NCI-H2196 (cell line): Measurements from ENCODE around the gene UGT2B7.
"Not testable (repeated sequence)": the region's sequence is repeated elsewhere in the genome, so short reads cannot be mapped to it uniquely, and the experiment has no call there.

ENCODE experiments used
- DNase-seq: peaks from one replicate; lab custom pipeline; 2025; ENCODE audit not compliant: unreplicated experiment; lab: John Stamatoyannopoulos, UW

Gene UGT2B7

DNA sequence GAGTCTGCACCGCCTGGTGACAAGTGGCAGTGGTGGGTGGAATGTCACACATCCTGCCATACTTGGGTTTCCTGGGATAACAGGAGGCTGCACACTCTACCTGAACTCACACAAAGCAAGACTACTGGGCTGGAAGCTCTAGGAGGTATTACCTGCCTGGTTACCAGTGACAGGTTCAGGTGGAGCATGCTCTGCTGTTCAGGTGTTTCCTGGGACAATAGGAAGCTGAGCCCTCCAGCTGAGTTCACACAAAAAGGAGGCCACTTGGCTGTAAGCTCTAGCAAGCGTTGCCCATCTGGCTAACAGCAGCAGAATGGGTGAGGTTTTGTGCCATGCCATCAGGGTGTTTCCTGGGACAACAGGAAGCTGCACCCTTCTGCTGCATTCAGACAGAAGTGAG is 17.4 kb upstream of the UGT2B7 start:
- DNase-seq, result no peak

DNA sequence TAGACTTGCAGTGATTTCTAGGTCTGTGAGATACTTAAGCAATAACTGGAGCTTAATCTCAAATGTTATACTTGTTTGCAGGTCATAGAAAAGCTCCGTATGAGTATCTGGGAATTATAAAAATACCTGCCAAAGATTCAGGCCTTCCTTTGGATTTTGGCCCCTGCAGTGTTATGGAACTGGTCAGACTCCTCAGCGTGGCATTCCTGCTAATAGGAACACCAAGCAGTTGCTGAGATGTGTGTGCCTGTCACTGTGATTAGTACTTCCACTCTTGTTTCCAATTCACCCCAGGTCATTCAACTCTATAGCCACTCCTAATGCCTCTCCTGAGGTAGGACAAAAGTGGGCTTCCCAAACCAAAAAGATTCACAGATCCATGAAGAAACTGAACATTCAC is 7.8 kb upstream of the UGT2B7 start:
- no peak for DNase-seq

DNA sequence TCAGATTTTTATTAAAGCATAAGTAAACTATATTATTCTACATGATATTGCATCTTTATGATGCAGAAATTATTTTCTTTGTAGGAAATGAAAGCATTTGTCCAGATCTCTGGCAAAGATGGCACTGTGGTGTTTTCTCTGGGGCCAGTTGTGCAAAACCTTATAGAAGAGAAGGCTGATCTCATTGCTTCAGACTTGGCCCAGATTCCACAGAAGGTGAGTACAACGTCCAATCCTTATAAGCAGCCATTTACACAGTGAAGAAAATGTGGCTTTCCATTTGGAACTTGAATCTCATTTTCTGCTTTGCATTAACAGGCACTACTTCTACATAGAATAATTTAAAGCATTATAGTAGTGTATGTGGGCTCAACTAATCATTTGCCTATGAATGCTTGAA is 6.9 kb upstream of the UGT2B7 start:
- no peak for DNase-seq

DNA sequence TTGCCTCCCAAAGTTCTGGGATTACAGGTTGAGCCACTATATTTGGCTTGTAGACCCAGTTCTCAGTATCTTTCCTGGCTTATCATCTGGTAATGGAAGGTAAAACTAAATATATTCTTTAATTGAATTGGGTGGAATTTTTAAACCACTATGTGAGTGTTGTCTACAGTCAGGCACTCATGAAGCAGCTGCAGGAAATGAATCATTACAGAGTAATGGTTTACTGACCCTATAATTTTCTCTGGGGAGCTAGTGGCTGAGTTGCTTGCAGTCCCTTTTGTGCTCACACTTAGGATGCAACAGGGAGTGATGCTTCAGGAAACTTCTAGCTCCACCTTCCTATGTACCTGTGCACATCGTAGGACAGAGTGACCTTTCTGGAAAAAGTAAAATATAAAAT is 4.1 kb upstream of the UGT2B7 start:
- DNase-seq, result no peak

DNA sequence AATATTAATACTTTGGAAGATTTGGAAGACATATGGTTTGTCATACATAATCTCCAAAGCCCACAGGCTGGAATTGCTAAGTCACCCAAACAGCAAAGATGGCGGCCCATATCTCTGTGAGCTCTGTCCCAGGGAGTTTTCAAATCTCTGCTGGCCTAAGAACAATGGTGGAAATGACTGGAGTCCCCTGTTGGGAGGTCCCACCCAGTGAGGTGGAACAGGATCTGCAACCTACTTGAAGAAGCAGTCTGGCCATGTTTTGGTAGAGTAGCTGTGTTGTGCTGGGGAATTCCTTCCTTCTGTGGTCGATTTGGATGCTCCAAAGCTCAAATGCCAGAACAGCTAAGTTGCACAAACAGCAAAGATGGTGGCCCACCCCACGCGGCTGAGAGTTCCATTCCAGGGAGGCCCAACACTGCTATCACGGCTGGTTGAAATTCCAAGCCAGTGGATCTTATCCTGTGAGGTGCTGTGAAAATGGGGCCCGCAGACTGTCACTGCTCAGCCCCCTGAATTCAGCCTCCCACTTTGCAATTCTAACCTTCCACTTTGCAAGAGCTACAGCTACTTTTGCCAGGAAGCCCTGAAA is 3.2 kb upstream of the UGT2B7 start:
- no peak for DNase-seq

DNA sequence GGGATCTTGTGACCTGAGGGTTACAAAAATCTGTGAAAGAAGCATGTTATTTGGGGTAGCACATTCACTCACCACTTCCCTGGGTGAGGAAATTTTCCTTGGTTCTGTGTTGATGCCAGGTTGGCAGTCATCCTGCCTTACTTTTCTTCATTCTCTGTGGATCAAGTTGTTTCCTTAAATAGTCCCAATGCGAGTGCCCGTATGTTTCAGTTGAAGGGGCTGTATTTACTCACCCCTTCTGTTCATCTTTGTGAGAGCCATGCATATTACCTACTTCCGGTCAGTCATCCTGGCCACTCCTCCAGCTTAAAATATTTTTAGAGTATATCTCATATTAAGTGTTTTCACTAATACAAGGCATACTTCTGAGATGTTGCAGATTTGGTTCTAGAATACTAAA is 2.6 kb upstream of the UGT2B7 start:
- DNase-seq, result no peak

DNA sequence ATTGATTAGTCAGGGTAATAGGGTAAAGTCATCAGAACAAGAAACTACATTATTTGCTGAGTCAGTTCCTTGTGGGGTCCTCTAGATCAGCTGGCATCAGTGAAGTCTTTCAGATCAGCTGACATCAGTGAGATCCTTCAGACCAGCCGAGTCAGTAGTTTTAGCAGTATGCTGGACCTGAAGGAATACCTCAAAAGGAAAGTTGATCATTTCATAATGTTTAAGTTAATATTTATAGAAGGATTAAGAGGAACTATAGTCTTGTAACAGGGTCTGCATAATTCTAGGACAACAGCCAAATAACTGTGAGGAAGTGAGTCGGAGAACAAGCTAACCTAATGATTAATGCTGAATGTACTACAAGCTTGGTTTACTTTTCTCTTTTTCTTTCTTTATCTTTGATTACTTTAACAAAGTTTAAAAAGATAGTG is 958 bp upstream of the UGT2B7 start:
- DNase-seq, result no peak

DNA sequence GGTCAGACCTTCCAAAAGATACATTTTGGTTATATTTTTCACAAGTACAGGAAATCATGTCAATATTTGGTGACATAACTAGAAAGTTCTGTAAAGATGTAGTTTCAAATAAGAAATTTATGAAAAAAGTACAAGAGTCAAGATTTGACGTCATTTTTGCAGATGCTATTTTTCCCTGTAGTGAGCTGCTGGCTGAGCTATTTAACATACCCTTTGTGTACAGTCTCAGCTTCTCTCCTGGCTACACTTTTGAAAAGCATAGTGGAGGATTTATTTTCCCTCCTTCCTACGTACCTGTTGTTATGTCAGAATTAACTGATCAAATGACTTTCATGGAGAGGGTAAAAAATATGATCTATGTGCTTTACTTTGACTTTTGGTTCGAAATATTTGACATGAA is 536 bp downstream of the UGT2B7 start:
- no peak for DNase-seq

DNA sequence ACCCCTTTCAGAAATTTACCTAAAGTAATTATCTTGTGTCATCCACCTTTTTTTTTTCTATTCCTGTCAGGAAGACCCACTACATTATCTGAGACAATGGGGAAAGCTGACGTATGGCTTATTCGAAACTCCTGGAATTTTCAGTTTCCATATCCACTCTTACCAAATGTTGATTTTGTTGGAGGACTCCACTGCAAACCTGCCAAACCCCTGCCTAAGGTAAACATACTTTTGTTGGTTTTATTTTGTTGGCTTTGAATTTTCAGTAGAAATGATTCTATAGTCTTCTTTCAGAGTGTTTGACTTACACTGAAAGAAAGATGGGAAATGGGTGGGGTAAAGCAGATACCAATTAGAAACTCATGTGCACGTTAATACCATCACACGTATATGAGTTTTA is 2.2 kb downstream of the UGT2B7 start:
- no peak for DNase-seq

DNA sequence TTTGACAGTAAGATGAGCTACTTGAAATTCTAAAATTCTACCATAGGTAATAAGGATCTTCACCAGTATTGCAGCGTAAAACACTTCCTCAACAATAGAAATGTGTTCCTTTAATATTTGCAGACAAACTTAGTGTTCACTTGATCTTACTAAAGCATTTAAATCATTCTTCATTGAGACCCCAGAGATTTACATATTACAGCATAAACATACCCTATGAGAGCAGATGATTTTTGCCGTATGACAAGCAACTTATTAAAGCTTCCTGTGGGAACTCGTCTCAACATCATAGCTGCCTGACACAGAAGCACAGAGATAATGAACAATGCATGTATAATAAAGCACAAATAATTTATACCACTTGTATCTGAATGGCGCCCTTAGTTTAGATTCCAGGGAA is 3.6 kb downstream of the UGT2B7 start:
- DNase-seq, result no peak

DNA sequence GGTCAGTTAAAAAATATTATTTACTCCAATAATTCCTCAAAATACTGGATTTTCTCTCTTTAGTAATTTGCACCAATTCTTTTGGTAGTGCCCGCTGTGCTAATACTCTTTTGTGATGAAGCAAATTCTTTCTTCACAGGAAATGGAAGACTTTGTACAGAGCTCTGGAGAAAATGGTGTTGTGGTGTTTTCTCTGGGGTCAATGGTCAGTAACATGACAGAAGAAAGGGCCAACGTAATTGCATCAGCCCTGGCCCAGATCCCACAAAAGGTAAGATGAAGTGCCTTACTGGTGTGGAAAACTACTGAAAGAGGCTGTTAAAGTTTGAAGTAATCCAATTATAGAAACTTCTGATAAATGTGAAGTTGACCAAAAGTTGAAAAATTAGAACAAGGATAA is 6.4 kb downstream of the UGT2B7 start:
- DNase-seq, result not testable (repeated sequence)

DNA sequence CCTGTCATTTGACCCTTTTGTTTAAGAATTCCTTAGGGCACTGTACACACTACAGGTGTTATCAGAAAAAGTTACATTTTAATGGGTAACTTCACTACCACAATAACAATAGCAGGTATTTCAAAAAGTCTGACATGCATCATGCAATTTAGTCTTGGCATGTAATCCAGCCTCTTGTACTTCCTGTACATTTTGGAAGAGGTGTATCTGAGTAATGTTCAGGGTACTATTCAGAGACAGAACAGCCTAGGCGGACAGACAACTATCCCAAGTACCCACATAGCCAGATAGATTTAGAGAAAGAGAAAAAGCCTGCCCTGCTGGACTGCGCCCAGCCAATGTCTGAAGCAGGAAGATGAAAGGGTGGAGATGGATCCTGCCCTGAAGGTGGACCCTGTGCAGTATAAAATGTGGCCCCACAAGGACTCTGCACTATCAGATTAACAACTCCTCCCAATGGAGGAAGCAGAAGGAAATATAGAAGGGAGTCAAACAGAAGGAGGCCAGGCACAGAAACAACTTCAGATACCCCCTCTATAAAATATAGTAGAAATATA is 8.5 kb downstream of the UGT2B7 start:
- no peak for DNase-seq

DNA sequence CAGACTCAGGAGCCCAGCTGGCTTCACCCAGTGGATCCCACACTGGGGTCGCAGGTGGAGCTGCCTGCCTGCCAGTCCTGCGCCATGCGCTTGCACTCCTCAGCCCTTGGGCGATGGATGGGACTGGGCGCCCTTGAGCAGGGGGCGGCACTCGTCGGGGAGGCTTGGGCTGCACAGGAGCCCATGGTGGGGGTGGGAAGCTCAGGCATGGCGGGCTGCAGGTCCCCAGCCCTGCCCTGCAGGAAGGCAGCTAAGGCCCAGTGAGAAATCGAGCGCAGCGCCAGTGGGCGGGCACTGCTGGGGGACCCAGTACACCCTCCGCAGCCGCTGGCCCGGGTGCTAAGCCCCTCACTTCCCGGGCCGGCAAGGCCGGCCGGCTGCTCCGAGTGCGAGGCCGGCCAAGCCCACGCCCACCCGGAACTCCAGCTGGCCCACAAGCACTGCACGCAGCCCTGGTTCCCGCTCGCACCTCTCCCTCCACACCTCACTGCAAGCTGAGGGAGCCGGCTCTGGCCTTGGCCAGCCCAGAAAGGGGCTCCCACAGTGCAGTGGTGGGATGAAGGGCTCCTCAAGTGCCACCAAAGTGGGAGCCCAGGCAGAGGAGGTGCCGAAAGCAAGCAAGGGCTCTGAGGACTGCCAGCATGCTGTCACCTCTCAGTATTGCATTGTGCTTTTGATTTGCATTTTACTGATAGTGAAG is 19.0 kb downstream of the UGT2B7 start:
- not testable (repeated sequence) for DNase-seq

DNA sequence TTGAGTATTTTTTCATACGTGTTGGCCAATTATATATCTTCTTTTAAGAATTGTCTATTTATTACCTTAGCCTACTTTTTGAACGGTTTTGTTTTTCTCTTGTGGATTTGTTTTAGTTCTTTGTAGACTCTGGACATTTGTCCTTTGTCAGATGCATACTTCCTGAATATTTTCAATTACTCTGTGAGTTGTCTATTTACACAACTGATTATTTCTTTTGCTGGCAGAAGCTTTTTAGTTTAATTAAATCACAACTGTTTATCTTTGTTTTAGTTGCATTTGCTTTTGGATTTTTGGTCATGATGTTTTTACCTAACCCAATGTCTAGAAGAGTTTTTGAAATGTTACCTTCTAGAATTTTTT is 19.6 kb downstream of the UGT2B7 start:
- DNase-seq, result no peak

DNA sequence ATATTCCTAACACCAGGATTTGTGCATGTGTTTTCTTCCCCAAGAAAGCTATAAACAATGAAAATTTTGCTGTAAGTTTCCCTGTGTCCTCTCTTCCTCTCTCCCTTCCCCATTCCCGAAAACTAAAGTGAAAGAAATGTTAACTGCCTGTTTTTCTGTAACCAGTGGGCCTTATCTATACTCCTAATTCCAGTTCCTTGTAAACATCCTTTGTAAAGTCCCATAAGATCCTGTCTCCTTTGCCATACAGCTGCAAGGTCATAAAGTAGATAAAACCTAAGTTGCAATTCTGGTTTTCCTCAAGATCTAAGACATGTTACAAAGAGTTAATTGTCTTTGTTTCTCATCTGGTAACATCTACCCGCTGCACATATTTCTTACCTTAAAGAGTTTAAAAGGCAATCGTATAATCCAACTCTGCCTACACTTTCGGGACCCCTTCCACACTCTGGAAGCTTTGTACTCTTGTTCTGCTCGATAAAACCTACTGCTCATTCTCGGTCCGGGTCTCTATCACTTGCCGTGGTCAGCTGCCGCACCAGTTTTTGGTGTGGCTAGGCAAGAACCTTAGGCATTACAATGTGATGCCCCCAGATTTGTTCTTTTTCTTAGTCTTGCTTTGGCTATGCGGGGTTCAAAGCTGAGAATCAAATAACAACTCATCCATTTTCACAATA is 20.5 kb downstream of the UGT2B7 start:
- no peak for DNase-seq

DNA sequence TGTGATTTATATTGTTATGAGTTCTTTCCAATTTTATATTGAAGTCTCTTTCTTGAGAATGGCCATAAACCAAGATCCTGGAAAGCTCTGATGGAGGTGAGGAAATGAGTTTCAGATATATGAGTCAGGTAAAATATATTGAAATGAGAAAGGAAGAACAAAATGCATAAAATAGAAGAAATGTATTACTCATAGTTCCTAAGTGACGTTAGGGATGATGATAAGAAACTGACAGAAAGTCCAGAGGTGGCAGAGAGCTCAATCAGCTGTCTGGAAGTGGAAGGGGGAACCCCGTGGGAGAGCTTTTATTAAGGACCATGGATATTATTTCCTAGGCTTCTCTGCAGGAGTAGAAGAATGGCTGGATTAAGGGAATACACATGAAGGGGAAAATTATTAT is 24.6 kb downstream of the UGT2B7 start:
- no peak for DNase-seq

DNA sequence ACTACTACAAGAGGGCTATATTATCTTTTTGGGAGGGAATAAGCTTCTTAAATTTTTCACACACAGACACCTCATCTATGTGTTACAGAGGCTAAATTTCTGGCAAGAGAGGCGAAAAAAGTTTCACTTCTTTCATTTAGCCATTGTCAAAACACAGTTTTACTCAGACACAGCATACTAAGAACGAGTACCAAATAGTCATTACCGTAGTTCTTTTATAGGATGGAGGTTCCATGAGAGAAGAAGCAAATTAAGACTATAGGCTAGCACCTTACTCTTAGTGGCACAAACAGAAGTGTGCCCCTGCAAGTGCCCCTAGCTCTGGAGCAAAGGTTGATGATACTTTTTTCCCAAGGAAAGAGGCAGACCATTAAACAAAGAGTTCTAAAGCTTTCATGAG is 26.2 kb downstream of the UGT2B7 start:
- no peak for DNase-seq

DNA sequence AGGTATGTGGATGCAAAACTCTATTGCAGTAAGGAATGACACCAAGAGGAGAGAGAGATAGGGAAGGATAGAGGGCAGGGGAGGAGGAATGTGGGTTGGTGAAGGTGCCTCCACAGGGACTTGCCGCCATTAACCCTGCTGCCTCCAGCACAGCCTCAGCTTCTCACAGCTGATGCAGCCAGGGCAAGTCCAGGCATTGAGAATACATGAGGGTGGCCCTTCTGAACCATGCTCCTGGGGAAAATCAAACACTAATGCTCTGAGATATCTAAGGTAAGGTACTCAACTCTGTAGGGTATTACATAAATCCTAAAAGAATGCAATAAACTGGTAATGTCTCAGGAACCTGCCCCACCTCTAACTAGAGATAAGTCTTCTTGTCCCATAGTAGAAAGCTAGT is 28.7 kb downstream of the UGT2B7 start:
- no peak for DNase-seq

DNA sequence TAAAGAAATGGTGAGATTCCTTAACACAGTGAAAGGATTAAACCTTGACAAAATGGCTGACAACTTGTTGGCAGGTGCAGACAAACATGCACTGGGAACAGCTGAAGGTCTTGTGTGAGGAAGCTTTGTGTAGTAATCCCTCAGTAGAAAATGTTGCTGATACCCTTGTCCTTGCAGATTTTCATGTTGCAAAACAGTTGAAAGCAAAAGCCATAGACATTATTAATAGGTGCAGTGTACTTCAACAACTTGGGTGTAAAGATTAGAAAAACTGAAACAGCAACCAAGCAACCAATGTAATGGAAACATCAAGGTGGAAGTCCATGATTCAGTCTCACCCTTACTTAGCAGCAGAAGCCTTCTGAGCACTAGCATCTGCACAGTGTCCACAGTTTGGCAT is 29.8 kb downstream of the UGT2B7 start:
- no peak for DNase-seq

DNA sequence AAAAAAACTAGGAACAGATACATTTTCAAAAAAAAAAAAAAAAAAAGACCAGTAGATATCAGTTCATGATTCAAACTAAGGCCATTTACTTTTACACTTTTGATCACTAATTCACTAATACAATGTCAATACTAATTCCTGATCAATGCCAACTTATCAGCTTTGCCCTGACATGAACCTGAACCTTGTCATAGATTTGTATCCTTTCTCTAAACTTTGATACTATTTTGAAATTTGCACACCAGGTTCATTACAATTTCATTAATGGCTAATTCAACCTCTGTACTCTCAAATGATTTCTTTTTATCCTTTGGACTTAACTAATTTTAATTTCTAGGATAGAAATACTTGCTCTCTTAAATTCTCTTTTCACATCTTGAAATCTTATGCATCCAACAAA is 37.7 kb downstream of the UGT2B7 start:
- no peak for DNase-seq

DNA sequence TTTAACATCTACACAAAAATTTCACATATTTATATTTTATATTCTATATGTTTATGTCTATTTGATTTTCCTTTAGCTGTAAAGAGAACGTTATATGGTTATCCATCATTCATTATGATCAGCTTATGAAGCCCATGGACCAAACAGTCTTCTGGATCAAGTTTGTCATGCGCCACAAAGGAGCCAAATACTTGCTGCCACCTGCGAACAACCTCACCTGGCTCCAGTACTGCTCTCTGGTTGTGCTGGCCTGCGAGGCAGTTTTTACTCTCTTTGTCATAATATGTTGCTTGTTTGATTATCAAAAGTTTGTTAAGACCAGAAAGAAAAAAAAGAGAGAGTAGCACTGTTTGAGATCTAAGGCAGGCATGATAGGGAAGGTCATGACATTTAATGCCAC is 38.2 kb downstream of the UGT2B7 start:
- no peak for DNase-seq

DNA sequence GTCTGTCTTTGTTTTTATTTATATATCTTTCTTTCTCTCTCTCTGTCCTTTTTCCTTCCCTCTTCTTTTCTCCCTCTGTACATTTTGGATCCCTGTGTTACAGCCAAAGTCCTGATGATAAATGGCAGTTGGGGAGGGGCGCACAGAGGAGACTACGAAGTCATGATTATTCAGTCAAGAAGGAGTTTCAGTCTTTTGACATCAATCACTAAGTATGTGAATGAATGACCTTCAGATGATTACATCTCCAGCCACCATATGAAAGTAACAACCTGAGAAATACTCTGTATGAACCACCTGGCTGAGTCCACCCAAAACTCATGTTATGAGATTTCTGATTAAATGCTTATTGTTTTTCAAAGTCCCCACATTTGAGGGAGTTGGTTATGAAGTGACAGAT is 45.0 kb downstream of the UGT2B7 start:
- DNase-seq, result no peak
